DMS79 (cell line): Measurements from ENCODE around the gene UQCRHL.
"Not testable (repeated sequence)": the region's sequence is repeated elsewhere in the genome, so short reads cannot be mapped to it uniquely, and the experiment has no call there.

Source experiments
- DNase-seq: peaks from one replicate; lab custom pipeline; 2025; lab: John Stamatoyannopoulos, UW

The UQCRHL gene

GRCh38 chr1:15807549-15807948 is at the start of gene UQCRHL:
Gene UQCRHL, minus strand, starts transcription at chr1:15807649. Its CDS starts 0 bp downstream, at chr1:15807649.
- not testable (repeated sequence) for DNase-seq

GRCh38 chr1:15856888-15857287 is 49.4 kb upstream of the UQCRHL start:
- DNase-seq: no peak

GRCh38 chr1:15852828-15853302 is 45.4 kb upstream of the UQCRHL start:
- DNase-seq: peak; percentile 17

GRCh38 chr1:15852036-15852827 is 44.8 kb upstream of the UQCRHL start:
- DNase-seq: no peak

- DNase-seq: peak; percentile 7
These were observed 44.0 kb upstream of the UQCRHL start for GRCh38 chr1:15851210-15852035.

GRCh38 chr1:15850471-15851001 is 43.1 kb upstream of the UQCRHL start:
- DNase-seq: peak; percentile 12

GRCh38 chr1:15849775-15850324 is 42.4 kb upstream of the UQCRHL start:
- peak; percentile 89 for DNase-seq

GRCh38 chr1:15848929-15849774 is 41.7 kb upstream of the UQCRHL start:
- peak; percentile 91 for DNase-seq

- no peak for DNase-seq
These were observed 40.9 kb upstream of the UQCRHL start for GRCh38 chr1:15848143-15848928.

GRCh38 chr1:15847893-15848142 is 40.4 kb upstream of the UQCRHL start:
- no peak for DNase-seq

GRCh38 chr1:15847100-15847892 is 39.8 kb upstream of the UQCRHL start, which contains the start of gene SPEN:
Gene SPEN, plus strand, starts transcription at chr1:15847707. Its CDS starts 361 bp downstream, at chr1:15848068.
- peak; percentile 93 for DNase-seq

- not testable (repeated sequence) for DNase-seq
These were observed 38.6 kb upstream of the UQCRHL start for GRCh38 chr1:15846056-15846455.

- DNase-seq: no peak
These were observed 36.5 kb upstream of the UQCRHL start for GRCh38 chr1:15843826-15844572.

GRCh38 chr1:15838721-15839120 is 31.3 kb upstream of the UQCRHL start:
- no peak for DNase-seq

- DNase-seq: no peak
These were observed 30.5 kb upstream of the UQCRHL start for GRCh38 chr1:15837931-15838330.

- DNase-seq: no peak
These were observed 29.6 kb upstream of the UQCRHL start for GRCh38 chr1:15836772-15837669.

- DNase-seq: not testable (repeated sequence)
These were observed 29.0 kb upstream of the UQCRHL start for GRCh38 chr1:15836511-15836771.

- peak; percentile 98 for DNase-seq
These were observed 28.5 kb upstream of the UQCRHL start for GRCh38 chr1:15835741-15836510.
